Activated naive CD4-positive, alpha-beta T cell treated with anti-CD3 and anti-CD28 coated beads, Interleukin-2, amount 50 U/mL, for 16 hours (primary cell): ENCODE data around the gene HUWE1.

Experiments used
- DNase-seq: peaks from one replicate; pipeline ENCODE4 v3.0.0-alpha.2; 2020

The HUWE1 gene

DNA sequence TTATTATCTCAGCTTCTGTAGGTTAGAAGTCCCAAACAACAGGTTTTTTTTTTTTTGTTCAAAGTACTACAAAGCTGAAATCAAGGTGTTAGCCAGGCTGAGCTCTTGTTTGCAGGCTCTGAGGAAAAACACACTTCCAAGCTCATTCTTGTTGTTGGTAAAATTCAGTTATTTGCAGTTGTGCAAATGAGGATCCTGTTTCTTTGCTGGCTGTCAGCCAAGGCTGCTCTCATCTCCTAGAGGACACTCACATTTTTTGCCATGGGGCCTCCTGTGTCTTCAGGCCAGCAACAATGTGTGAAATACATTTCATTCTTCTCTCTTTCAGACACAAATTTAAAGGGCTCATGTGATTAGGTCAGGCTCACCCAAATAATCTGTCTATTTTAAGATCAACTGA, 192.1 kb downstream of the HUWE1 start:
- DNase-seq, result no peak

DNA sequence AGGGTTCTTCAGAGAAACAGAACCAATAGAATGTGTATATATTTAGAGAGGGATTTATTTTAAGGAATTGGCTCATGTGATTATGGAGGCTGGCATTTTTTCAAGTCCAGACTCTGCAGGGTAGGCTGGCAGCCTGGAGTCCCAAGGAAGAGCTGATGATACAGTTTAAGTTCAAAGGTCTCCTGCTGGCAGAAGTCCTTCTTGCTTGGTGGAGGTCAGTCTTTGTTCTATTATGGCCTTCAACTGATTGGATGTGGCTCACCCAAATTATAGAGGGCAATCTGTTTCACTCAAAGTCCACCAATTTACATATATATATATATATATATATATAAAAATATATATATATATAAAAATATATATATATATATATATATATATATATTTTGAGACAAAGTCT, 200.2 kb downstream of the HUWE1 start:
- DNase-seq, result no peak

DNA sequence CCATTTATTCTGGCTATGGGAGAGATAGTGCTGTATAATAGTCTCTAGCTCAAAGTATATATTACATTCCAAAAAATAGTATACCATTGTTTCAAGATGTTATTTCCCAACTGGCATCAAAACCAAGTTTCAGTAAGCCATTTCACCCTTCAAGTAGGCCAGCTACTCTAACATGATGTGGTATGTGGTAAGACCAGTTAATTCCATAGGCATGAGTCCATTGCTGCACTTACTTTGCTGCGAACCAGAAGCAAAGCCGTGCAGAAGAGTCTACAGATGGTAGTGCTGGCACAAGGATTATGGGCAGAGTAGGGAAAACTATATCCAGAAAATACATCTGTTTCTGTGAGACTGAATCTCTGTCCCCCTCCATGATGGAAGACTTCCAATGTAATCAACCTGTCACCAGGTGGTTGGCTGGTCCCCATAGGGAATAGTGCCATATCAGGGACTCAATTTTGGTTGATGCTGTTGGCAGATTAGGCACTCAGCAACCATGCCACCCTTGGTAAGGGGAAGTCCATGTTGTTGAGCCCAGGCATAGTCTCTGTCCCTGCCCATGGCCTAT, 202.6 kb downstream of the HUWE1 start:
- DNase-seq, result no peak

DNA sequence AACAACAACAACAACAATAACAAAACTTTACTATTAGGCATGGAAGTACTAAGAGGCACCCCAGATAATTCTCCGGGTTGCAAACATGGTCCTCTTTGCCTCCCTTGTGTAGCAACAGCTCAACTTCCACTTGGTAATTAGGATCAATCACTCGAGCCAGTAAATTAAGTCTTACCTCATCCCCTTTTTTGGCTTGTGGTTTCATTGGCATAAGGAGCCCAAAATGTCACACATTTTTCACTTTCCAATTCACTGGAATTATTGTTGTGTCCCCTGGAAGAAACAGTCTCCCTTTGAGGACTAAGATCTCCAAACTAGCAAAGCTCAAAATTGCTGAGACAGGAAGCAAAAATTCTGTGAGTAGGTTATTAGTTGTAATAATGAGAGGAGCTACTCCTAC, 203.1 kb downstream of the HUWE1 start:
- no peak for DNase-seq
